Hematopoietic multipotent progenitor cell treated with erythropoietin and hydrocortisone succinate and interleukin-3 and kit ligand, for 6 days (in vitro differentiated cells): ENCODE results near the gene LRRC39.
"Not testable (repeated sequence)": the region's sequence is repeated elsewhere in the genome, so short reads cannot be mapped to it uniquely, and the experiment has no call there.

Source experiments
- DNase-seq: peaks from one replicate; pipeline ENCODE4 v3.0.0-alpha.2; 2015

LRRC39 gene

DNA sequence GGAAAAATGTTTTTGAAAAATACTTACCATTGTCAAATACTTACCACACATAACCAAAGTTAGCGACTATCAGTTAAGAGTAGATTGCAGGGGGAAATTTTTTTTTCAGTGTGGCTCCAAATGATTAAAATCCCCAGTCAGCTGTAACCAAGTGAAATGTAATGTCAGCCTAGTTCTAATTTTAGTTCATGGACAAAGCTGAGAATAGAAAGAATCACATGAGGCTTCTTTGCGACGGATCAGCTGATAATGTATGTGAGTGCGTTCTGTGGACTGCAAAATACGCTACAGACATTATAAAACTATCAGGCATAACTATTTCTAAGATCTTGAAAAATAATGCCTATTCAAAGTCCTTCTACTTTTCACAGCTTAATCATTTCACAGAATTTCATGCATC is at the start of gene LRRC39:
Gene LRRC39 (minus strand): TSS at position 166 of the 400 bp plus-strand sequence. CDS start 9,740 bp downstream, outside the sequence.
- no peak for DNase-seq

GRCh38 chr1:100222428-100222827 is 44.4 kb upstream of the LRRC39 start:
- DNase-seq, result no peak

DNA sequence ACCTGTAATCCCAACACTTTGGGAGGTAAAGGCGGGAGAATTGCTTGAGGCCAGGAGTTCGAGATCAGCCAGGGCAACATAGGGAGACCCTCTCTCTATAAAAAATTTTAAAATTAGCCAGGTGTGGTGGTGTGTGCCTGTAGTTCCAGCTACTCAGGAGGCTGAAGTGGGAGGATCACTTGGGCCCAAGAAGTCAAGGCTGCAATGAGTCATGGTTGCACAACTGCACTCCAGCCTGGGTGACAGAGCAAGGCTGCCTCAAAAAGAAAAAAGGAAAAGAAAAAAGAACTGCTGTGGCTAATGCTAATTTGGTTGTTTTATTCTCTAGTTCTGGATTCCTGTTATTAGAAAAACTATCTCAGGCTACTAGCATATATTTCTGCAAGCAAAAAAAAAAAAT is 41.8 kb upstream of the LRRC39 start:
- DNase-seq, result no peak

DNA sequence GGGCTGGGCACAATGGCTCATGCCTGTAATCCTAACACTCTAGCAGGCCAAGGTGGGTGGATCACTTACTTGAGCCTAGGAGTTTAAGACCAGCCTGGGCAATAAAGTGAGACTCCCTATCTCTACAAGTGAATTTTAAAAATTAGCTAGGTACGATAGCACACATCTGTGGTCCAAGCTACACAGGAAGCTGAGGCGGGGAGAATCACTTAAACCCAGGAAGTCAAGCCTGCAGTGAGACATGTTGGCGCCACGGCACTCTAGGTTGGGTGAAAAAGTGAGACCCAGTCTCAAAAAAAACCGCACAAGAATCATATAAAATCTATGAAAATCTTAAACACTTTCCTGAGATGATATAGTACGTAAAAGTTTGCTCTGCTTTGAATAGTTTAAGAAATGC is 41.4 kb upstream of the LRRC39 start:
- DNase-seq, result no peak

- DNase-seq, result no peak
These were observed 39.8 kb upstream of the LRRC39 start for GRCh38 chr1:100217834-100218233.

DNA sequence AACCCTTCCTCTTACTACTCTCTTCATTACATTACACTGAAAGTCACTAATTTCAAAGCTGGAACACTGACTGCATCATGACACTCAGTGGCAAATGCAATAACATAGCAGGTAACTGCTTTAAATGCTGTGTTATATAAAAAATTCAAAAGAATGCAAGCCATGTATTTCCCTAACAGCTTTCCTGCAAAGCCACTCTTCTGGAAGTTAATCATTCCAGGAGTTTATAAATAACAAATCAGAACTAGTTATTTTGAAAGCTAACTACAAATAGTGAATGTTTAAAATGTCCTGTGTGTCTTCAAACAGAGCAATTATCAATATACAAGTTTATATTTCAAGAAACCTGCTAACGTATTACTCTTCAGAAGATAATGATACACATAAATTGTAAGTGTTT is 37.0 kb upstream of the LRRC39 start:
- DNase-seq, result no peak

DNA sequence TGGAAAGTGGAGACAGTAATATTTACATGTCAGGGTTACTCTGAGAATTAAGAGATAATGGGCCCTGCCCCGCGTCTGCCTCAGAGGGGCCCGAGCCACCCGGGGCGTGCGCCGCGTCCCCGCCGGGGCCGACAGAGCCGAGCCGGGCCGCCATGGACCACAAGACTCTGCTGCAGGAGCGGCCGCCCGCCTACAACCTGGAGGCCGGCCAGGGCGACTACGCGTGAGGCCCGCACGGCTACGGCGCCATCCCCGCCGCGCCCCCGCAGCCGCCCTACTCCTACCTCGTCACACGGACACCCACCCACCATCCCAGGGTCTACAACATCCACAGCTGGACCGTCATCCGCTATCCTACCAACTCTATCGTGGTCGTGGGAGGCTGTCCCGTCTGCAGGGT is 35.1 kb upstream of the LRRC39 start:
- DNase-seq, result no peak

- DNase-seq, result no peak
These were observed 28.2 kb upstream of the LRRC39 start for GRCh38 chr1:100206301-100206700.

DNA sequence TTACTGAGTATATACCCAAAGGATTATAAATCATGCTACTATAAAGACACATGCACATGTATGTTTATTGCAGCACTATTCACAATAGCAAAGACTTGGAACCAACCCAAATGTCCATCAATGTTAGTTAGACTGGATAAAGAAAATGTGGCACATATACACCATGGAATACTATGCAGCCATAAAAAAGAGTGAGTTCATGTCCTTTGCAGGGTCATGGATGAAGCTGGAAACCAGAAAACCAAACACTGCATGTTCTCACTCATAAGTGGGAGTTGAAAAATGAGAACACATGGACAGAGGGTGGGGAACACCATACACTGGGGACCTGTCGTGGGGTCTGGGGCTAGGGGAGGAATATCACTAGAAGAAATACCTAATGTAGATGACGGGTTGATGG is 27.5 kb upstream of the LRRC39 start:
- DNase-seq, result not testable (repeated sequence)

- not testable (repeated sequence) for DNase-seq
These were observed 27.0 kb upstream of the LRRC39 start for GRCh38 chr1:100205103-100205502.

GRCh38 chr1:100202703-100203102 is 24.6 kb upstream of the LRRC39 start:
- not testable (repeated sequence) for DNase-seq

- not testable (repeated sequence) for DNase-seq
These were observed 22.0 kb upstream of the LRRC39 start for GRCh38 chr1:100200060-100200459.

DNA sequence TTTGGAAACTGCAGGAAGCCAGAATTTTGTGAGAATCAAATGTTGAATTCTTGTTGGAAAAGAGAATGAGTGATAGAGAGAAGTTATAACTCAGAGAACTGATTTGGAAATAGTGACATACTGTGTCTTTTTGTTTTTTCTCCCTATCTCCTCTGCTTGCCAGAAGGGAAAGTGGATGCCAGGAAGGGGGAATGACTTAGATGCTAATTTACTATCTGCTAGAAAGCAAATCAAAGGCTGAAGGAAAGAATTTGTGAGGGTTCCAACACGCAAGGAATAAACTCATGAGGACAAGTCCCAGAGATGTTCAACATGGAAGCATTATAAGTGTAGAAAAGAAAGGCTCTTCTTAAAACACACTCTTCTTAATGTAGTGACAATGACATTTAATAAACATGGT is 20.5 kb upstream of the LRRC39 start:
- DNase-seq, result no peak

GRCh38 chr1:100188617-100189016 is 10.6 kb upstream of the LRRC39 start:
- DNase-seq, result no peak

DNA sequence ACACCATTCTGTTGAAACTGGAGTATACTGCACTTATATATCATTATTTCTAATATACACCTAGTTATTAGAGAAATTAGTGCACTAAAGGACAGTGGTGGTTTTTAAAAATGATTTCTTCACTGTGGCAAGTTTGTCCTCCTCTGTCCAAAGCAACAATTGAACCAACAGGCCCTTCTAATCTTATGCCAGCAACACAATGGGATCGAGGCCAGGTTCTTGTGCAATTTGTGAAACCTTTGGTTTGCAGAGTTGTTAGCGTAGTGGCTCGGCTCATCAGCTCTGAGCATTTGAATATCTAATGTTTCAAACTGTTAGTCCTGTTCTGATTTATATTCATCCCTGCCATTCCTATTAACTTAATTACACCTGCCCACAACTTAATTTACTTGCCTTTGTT is 9.9 kb upstream of the LRRC39 start:
- peak; percentile 26 for DNase-seq

DNA sequence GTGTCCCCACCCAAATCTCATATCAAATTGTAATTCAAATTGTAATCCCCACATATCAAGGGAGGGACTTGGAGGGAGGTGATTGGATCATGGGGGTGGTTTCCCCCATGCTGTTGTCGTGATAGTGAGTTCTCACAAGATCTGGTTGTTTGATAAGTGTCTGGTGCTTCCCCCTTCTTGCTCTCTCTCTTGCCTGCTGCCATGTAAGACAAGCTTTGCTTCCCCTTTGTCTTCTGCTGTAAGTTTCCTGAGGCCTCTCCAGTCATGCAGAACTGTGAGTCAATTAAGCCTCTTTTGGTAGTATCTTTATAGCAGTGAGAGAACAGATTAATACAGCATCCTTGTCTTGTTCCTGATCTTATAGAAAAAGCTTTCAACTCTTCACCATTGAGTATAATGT is 6.5 kb upstream of the LRRC39 start:
- no peak for DNase-seq

- no peak for DNase-seq
These were observed 5.3 kb upstream of the LRRC39 start for GRCh38 chr1:100183370-100183769.

DNA sequence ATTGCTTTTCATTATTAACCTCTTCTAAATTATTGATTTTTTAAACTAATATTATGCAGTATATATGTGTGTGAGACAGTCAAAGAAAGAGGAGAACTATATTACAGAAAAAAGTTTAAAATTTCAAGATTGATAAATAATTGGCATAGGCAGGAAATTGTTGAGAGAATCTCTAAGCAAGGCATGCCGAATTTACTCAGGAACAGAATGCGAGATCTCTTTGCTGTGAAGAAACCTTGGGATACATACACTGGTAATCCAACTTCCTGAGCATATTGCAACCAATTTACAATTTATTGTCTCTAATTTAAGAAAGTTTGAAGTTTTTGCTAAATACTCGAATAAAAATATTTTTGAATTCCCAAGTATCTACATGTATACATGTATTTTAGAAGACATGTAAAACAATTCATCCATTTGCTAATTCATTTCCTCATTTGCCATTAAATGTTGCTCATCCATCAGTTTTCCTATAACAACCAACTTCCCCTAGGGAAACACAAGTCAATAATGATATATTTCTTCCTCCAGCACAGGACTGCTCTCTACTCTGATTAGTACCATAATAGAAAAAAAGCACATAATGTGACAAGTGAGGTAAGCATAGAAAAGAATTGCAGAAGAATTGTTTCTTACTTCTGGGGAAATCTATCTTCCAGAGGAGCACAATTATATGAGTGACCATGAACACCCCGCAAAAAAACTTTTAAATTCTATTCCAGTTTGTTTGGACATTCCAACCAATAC is 588 bp downstream of the LRRC39 start:
- no peak for DNase-seq

DNA sequence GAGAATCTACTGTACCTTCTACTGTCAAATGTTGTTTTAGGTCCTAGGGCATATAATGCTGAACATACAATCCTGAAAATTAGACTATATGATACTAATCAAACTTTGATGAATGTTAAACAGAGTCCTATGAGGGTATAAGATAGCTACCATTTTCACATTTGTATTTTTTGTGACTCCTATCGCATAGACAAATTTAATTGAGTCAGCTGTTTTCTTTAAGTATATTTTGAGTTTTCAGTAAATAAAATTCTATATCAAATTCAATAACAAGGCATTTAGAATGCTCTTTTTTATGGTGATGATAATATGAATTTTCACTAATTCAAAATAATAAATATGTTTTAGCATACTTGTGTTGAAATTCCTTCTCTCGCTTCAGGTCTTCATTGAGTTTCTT is 10.0 kb downstream of the LRRC39 start:
- no peak for DNase-seq

- no peak for DNase-seq
These were observed 13.4 kb downstream of the LRRC39 start for GRCh38 chr1:100164702-100165101.

DNA sequence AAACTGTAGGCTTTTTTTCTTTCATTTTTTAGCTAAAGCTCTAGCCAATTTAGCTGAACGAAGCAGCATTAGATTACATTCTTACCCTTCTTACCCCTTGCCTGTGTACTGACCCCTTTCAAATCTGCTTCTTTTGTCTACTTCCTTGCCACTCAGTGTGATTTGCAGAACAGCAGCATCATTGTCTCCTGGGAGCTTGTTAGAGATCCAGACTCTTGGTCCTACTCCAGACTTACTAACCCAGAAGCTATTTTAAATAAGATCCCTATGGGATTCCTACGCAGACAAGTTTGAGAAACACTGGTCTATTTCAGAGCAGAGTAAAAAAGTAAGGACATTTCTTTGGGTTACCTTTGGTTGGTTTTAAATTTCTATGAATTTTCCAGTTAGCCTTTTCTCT is 13.8 kb downstream of the LRRC39 start:
- DNase-seq, result no peak

DNA sequence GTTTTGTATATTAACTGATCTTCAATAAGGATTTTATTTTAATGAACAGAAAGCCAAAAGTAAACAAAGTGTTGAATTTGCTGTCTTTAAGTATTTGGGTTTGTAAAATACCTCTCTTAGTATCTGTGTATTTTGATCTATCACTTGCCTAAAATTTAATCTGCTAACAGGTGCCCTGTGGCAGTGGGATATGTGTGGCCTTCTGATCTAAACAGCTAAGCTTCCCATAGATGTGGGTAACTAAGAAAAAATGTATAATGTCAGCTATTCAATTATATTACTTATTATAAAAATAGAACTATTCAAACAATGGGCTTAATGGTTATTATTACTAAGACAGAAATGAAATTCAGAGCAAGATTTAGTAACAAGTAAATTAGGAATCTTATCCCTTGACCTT is 15.2 kb downstream of the LRRC39 start:
- no peak for DNase-seq

DNA sequence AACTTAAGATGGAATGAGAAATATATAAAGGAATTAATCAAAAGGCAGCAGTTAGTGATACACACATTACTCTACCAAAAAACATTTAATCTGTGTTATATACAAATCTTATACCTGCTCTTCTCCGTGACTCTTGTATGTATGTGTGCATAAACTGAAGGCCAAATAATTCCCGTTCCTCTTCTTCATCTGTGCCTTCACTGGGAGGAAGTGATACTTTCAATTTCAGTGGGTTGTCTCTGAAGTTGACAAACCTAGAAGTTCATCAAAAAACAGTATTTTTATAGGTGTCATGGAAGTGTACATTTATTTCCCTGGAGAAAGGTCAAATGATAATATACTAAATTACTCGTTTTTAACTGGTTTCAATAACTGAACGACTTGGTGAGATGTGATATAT is 25.8 kb downstream of the LRRC39 start:
- no peak for DNase-seq

DNA sequence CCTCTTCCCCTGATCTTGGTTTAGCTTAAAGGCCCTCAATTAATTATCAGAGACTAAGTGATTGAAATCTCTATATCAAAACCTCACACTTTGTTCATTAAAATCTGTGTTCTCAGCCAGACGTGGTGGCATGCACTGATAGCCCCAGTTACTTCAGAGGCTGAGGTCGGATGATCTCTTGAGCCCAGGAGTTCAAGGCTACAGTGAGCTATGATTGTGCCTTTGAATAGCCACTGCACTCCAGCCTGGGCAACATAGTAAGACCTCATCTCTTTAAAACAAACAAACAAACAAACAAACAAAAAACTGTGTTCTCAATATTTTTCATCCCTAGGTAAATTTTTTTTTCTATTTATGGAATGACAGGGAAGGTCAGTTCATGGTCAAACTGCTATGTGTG is 26.4 kb downstream of the LRRC39 start:
- DNase-seq, result no peak

DNA sequence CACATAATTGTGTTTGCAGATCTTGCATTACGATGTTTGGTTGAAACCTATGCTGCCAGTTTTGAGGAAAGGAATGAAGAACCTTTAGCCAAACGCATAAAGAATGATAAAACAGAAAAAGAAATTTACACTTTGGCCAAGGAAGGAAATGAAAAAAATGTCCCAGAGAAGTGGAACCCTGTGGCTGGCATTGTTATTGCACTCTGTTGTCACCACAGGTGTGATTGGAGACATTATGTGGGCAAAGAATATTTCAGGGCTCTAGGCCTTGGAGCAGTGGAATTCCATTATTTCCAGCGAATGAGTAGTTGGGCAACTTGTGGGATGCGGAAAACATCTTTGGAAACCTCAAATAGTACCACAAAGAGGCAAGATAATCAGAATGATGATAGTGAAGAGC is 30.2 kb downstream of the LRRC39 start:
- DNase-seq, result no peak
